Astrocyte (in vitro differentiated cells and primary cell): Measurements from ENCODE around the gene PDIA2. TPM values are rescaled to one million over a fixed set of nuclear protein-coding genes. Genes with fewer than 3 reads are reported as not detected.

Experiments
- DNase-seq: peaks from one replicate; pipeline ENCODE4 v3.0.0-alpha.2; 2010; ENCODE audit warnings: low read depth
- FAIRE-seq: peaks from 2 replicates; lab custom pipeline; 2011; peaks lifted over from hg19 to GRCh38; lab: Jason Lieb, UNC
- H2AFZ ChIP-seq: 2 replicates; pipeline ENCODE4 v1.6.0; 2012; ENCODE audit warnings: low read depth, low read length, inconsistent platforms
- H3K27ac ChIP-seq: 2 replicates; pipeline ENCODE4 v1.5.1; 2011; ENCODE audit warnings: low read depth, low read length, inconsistent platforms
- H3K27me3 ChIP-seq: 2 replicates; pipeline ENCODE4 v1.6.0; 2011; ENCODE audit warnings: low read length, inconsistent platforms; ENCODE audit not compliant: insufficient read depth
- H3K36me3 ChIP-seq: 2 replicates; pipeline ENCODE4 v1.5.1; 2011; ENCODE audit warnings: low read length, inconsistent platforms; ENCODE audit not compliant: insufficient read depth
- H3K4me1 ChIP-seq: 2 replicates; pipeline ENCODE4 v1.5.1; 2011; ENCODE audit warnings: low read length, inconsistent platforms; ENCODE audit not compliant: insufficient read depth
- H3K4me2 ChIP-seq: 2 replicates; pipeline ENCODE4 v1.6.0; 2012; ENCODE audit warnings: low read length, inconsistent platforms
- H3K4me3 ChIP-seq: 2 replicates; pipeline ENCODE4 v1.5.1; 2011; ENCODE audit warnings: low read depth, mild to moderate bottlenecking, low read length, inconsistent platforms; ENCODE audit not compliant: insufficient read depth
- H3K79me2 ChIP-seq: 2 replicates; pipeline ENCODE4 v1.6.0; 2012; ENCODE audit warnings: mild to moderate bottlenecking, low read length, inconsistent platforms; ENCODE audit not compliant: insufficient read depth
- H3K9ac ChIP-seq: 2 replicates; pipeline ENCODE4 v1.6.0; 2012; ENCODE audit warnings: mild to moderate bottlenecking, low read length, inconsistent platforms
- H3K9me3 ChIP-seq: 2 replicates; pipeline ENCODE4 v1.5.1; 2012; ENCODE audit warnings: low read depth, mild to moderate bottlenecking, low read length, inconsistent platforms; ENCODE audit not compliant: insufficient read depth
- H4K20me1 ChIP-seq: 2 replicates; pipeline ENCODE4 v1.6.0; 2012; ENCODE audit warnings: low read length, inconsistent platforms; ENCODE audit not compliant: insufficient read depth
- H3K27ac Mint-ChIP-seq: one replicate; pipeline ENCODE4 v1.8.0; 2021; ENCODE audit warnings: mild to moderate bottlenecking, mixed read lengths; ENCODE audit not compliant: unreplicated experiment
- H3K27me3 Mint-ChIP-seq: one replicate; pipeline ENCODE4 v1.8.0; 2021; ENCODE audit warnings: low read depth, mixed read lengths; ENCODE audit not compliant: unreplicated experiment
- H3K36me3 Mint-ChIP-seq: one replicate; pipeline ENCODE4 v1.8.0; 2021; ENCODE audit warnings: low read depth, mixed read lengths; ENCODE audit not compliant: unreplicated experiment
- H3K4me1 Mint-ChIP-seq: one replicate; pipeline ENCODE4 v1.8.0; 2021; ENCODE audit warnings: low read depth, mixed read lengths; ENCODE audit not compliant: unreplicated experiment
- H3K4me3 Mint-ChIP-seq: one replicate; pipeline ENCODE4 v1.8.0; 2021; ENCODE audit warnings: mild to moderate bottlenecking, moderate library complexity, mixed read lengths; ENCODE audit not compliant: unreplicated experiment
- H3K9me3 Mint-ChIP-seq: one replicate; pipeline ENCODE4 v1.8.0; 2021; ENCODE audit warnings: mild to moderate bottlenecking, mixed read lengths; ENCODE audit not compliant: unreplicated experiment
- CTCF ChIP-seq: IDR thresholded peaks from 2 replicates; pipeline ENCODE4 v1.5.1; 2011; ENCODE audit warnings: low read depth, mild to moderate bottlenecking, inconsistent platforms, low read length, moderate library complexity; ENCODE audit not compliant: insufficient read depth
- EZH2 ChIP-seq: IDR thresholded peaks from 2 replicates; pipeline ENCODE4 v1.6.1; 2012; ENCODE audit warnings: mild to moderate bottlenecking, low read length, inconsistent platforms; ENCODE audit not compliant: insufficient read depth
- total RNA-seq: library from RNA; stranded (reverse); gene quantifications from 2 replicates; pipeline ENCODE4 v1.2.1, GENCODE V29; 2021

The PDIA2 gene
- total RNA-seq, 1 donor from 2014 or later, result 1.5 TPM

GRCh38 chr16:324201-324450, 41.2 kb downstream of the PDIA2 start:
- Histone ChIP-seq H2AFZ (no peak overlapping the region), H4K20me1 (peaks cover 88% of the 10 kb centered on the region), H3K27me3 (no peaks in the 10 kb centered on the region), H3K36me3 (no peaks in the 10 kb centered on the region), H3K9me3 (no peaks in the 10 kb centered on the region), H3K79me2 (peaks cover 39% of the 10 kb centered on the region), H3K4me2 (no peak overlapping the region), H3K4me1 (peaks cover 13% of the 10 kb centered on the region), H3K9ac (no peak overlapping the region), H3K4me3 (no peak overlapping the region), H3K27ac (no peak overlapping the region)
- no peak for FAIRE-seq
- Mint-ChIP-seq H3K27ac (no peak overlapping the region), H3K4me1 (peaks cover 5% of the 10 kb centered on the region), H3K4me3 (no peak overlapping the region), H3K9me3 (no peaks in the 10 kb centered on the region), H3K36me3 (peaks cover under 1% of the 10 kb centered on the region), H3K27me3 (no peaks in the 10 kb centered on the region)
- no peak for DNase-seq
- TF ChIP-seq EZH2 (no peak), CTCF (no peak)

- no peak overlapping the region for H3K4me3 Mint-ChIP-seq
- FAIRE-seq (no peak), DNase-seq (no peak)
- peaks cover 5% of the 10 kb centered on the region for H3K4me1 Mint-ChIP-seq
- peaks cover 34% of the 10 kb centered on the region for H3K79me2 ChIP-seq
- H3K36me3 ChIP-seq, result no peaks in the 10 kb centered on the region
- H3K9ac ChIP-seq, result no peak overlapping the region
- no peak overlapping the region for H2AFZ ChIP-seq
- H3K36me3 Mint-ChIP-seq, result no peaks in the 10 kb centered on the region
- no peaks in the 10 kb centered on the region for H3K9me3 Mint-ChIP-seq
- no peak overlapping the region for H3K4me3 ChIP-seq
- no peaks in the 10 kb centered on the region for H3K27me3 ChIP-seq
- no peaks in the 10 kb centered on the region for H3K27me3 Mint-ChIP-seq
- no peak overlapping the region for H3K27ac Mint-ChIP-seq
- H3K4me2 ChIP-seq, result no peak overlapping the region
- no peak overlapping the region for H3K27ac ChIP-seq
- H3K4me1 ChIP-seq, result peaks cover 13% of the 10 kb centered on the region
- TF ChIP-seq EZH2, result no peak
- no peak for TF ChIP-seq CTCF
- no peaks in the 10 kb centered on the region for H3K9me3 ChIP-seq
- peaks cover 82% of the 10 kb centered on the region for H4K20me1 ChIP-seq
These were observed 41.7 kb downstream of the PDIA2 start for GRCh38 chr16:324451-325334.
